HG03571 (cell line): ENCODE data around the gene KLHL29.
"Not testable (repeated sequence)": the region's sequence is repeated elsewhere in the genome, so short reads cannot be mapped to it uniquely, and the experiment has no call there.

ENCODE experiments used
- ATAC-seq: cut with Tn5 transposase; IDR thresholded peaks from one replicate; pipeline ENCODE4 v1.9.1; 2021; ENCODE audit not compliant: unreplicated experiment

Gene KLHL29

DNA sequence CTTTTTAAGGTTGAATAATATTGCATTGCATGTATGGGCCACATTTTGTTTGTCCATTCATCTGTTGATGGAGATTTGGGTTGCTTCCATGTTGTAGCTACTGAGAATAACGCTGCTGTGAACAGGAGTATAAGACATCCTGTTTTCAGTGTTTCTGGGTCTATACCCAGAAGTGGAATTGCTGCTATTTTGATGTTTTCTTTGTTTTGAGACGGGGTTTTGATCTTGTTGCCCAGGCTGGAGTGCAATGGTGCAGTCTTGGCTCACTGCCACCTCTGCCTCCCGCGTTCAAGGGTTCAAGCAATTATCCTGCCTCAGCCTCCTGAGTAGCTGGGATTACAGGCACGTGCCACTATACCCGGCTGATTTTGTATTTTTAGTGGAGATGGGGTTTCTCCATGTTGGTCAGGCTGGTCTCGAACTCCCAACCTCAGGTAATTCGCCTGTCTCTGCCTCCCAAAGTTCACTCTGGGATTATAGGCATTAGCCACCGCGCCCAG, 6.3 kb downstream of the KLHL29 start:
- ATAC-seq, result not testable (repeated sequence)

DNA sequence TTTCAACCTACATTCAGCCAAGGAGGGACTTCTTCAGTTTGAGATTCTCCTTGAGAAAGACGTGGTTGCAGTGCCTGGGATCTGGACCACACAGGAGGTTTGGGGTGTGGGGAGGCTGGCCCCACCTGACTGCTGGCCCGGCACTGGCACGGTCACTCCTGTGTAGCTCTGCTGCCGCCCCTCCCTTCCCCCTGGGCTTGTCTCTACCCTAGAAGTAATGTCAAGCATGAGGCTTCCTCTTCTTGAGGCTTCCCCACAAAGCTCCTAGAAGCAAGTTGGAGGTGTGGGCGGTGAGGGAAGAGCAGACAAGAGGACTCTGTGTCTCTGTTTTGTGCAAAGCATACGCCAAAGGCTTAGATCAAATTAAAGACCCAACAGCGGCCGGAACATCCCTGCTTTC, 8.7 kb downstream of the KLHL29 start:
- ATAC-seq, result no peak

DNA sequence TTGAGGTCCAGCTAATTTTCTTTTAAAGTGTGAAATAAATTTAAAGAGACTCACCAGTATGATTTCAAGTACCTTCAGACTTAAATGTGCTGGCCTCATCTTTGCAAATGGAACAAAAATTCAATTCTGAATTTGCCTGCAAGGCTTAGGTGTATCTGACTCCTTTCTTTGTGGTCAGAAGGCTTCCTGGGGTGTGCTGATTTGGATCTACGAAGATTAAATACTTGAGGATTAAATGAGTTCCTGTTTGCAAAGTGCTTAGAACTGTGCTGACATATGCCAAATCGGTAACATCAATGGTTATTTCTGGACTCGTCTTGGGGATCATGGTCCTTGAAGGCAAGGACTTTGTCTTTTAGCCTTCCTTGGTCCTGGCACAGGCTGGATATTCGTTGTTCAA, 9.7 kb downstream of the KLHL29 start:
- no peak for ATAC-seq

DNA sequence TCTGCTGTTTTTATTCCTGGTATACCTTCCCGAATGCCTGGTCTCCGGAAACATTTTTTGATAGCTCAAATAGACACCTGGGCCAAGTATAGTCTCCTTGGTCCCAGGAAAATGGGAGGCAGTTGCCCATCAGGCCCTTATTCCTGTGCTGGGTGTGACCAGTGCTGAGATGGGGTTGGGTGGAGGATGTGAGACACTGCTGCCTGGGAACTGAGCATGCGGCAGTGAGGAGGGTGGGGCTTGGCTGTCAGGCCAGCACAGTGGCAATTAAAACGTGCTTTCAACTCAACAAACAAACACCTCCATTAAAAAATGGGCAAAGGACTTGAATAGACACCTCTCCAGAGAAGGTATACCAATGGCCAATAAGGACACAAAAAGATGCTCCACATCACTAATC, 12.5 kb downstream of the KLHL29 start:
- no peak for ATAC-seq

DNA sequence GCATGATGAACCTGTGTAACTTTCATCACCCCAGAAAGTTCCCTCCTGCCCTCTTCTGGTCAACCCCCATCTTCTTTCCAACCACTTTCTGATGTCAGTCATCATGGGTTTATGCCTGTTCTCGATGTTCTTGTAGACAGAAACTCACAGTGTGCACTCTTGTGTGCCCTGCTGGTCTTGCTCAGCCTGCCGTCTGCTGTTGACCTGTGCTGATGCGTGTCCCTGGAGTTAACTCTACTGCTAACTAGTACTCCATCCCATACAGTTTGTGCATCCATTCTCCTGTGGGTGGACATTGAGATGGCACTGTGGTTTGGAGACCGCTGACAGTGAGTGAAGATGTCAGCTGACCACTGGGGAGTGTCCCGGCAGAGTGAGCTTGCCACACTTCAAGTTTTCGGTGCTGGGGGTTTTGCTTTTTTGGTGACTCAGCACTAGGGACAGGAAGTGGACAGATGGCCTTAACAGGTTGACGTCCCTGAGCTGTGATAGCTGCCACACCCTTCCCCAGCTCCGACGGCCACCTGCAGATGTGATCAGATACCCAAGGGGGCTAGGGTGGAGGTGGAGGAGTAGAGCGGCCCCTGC, 14.8 kb downstream of the KLHL29 start:
- ATAC-seq, result peak; percentile 65

DNA sequence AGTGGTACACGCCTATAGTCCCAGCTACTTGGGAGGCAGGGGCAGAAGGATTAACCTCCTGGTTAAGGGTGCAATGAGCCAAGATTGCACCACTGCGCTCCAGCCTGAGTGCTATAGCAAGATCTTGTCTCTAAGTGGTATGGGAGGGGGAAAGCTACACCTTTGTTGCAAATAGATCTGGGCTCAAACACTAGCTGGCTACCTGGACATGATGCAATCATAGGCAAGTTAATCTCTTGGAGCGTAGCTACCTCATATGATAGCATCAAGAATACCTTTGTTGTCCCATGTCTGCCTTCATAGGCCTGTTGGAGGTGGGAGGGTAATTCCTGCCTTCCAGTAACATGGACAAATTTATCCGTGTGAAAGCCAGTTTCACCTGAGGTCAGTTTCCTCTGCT, 15.7 kb downstream of the KLHL29 start:
- no peak for ATAC-seq

DNA sequence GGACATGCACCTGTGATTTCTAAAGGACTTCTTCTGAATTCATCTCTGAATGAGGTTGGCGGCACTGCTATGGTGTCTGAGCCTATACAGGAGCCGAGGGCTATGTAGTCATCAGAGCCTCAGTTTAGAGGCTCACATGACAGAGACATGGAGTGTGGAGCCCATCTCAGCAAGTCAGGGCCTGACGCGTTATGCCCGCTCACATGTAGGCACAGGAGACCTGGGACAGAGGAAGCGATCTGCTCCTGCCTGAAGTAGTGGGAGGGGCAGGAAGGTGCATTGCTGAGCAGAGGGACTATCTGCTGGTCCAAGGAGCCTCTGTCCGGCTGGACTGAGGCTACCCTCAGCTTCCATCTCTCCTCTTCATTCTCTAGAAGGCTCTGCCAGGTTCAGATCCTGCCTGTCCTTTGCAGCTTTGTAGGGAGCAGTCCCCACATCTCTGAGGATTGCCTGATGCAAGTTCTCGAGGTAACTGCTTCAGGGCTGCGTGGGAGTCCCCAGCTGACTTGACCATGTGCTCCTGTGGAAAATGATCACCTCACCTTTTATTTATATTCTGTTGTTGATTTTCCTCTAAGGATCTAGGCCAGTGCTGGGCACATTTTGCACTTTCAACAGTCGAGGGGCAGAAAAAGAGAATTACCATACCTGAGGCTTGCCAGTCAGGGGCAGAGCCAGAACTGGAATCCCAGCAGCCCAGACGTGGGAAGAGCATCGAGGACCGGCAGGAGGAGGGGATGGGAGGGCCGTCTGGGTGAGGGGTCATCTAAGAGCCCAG, 16.6 kb downstream of the KLHL29 start:
- no peak for ATAC-seq

DNA sequence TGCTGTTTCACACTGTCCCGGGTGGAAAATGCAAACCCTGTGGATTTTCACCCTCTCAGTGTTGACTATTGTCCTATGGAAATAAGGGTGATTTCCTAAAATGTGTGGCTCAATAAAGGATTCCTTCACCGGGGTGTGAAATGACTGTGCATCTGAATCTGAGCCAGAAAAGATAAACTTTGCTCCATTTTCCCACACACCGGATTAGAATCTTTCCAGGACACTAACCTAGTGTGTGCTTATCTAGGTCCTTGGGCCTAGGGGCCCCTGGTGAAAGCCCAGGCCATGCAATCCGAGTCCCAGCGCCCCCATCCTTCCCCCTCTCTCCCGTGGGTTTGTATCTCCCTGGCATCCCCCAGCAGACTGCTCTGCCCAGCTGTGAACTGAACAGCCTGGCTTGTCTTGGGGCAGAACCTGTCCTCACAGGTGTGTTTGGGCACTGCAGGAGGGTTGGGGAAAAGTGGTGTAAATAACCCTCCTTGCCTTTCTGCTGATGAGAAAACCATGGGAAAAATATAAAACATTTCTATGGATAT, 17.3 kb downstream of the KLHL29 start:
- no peak for ATAC-seq

DNA sequence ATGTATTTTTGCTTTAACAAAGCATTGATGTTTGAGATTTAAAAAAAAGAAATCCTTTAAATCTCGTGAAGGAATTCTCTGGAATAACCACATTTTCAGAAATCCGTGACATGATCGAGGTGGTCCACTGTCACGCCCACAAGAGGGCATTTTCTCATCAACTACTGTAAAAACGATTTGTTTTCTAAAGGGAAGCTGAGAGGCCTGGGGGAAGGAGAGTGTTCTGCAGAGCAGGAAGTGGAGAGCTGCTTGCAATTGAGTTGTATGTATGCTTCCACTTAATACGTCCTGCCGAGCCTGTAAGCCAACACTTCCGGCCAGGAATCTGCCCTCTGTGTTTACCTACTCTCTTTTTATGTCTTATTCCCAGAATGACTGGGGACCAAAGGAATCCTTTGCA, 19.4 kb downstream of the KLHL29 start:
- ATAC-seq, result peak; percentile 47

DNA sequence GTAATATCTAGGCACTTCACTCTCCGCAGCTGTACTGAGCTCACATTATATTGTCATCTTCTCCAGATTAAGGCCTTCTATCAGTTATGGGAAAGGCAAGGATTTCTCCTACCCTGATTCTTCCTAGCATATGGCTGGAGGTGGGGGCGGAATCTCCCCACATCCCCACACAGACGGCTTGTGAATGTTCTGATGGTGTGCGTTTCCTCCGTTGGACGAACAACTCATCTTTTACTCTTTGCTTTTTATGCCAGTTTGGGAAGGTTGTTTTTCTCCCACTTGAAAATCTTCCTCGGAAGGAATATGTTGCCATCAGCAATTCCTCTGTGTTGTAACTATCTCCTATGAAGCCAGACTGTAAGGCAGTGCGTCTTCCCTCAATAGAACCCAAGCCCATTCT, 24.3 kb downstream of the KLHL29 start:
- ATAC-seq, result no peak

DNA sequence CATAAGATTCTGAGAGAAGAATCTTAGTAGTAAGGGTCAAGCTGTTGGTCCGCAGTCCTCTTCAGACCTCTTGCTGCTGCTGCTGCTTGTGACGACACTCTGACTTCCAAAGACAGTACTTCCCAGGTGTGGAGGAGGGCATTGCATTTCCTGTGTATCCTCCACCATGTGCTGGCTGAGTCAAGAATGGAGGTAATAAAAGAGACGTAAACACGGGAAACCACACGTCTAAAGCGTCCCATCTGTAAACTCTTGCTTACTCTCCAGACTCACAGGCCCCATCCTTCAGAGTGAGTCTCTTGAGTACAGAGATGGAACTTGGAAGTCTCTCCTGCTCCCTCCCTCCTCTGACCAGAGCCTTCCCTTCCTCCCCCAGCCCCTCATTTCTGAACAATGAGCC, 25.6 kb downstream of the KLHL29 start:
- ATAC-seq, result no peak

DNA sequence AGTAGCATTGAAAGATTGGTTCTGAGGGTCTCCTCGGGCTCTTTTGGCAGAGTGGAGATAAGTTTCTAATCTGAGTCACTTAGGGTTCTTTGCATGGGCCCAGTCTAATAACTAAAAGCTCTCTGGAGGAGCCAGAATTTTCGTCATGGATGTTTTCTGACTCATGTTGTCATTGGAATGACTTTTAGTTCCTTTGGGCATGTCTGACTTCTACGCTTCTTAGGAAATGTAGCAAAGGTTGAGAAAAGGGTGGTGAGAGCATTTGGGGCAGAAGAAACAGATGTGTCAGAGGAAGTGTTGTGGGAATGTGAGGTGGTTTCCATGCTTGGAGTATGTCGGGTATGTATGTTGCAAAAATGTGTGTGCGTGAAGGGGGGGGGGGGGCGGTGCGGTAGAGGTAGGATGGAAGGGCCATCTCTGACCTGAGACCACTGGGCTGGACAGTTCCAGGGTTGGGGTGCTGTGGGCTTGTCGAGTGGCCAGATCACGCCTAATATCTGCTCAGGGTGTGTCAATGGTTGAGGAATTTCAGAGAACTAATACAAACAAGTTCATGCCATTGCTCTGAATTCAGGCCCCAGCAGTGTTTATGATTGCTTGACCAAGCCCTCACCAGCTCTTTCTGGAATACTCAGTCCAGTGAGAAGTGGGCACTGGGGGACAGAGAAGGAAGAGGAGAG, 26.9 kb downstream of the KLHL29 start:
- no peak for ATAC-seq

DNA sequence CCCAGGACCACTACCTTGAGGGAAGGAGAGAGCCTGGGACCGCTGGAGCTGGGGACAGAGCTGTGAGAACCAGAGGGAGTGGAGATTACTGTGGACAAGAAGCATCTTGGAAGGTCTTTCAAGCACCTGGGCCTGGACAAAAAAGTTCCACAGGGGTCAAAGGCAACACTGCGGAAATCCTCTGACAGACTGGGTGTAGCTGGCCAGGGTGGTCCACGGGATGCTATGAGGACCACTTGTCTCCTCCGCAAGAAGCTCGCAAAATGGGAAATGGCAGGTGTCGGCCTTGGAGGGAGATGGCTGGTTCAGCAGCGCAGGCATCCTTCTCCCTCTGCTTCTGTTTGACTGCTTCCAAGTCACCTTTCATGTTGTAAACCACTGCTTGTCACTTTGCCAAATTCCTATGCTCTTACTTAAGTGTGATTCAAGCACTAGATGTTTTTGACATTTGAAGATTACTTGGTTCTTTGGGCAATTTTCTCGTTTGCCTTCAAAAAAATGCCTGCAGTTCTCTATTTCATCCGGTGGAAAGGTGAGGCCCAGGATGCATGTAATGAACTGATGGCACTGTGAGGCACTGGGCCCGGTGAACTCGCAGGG, 27.7 kb downstream of the KLHL29 start:
- ATAC-seq, result no peak

DNA sequence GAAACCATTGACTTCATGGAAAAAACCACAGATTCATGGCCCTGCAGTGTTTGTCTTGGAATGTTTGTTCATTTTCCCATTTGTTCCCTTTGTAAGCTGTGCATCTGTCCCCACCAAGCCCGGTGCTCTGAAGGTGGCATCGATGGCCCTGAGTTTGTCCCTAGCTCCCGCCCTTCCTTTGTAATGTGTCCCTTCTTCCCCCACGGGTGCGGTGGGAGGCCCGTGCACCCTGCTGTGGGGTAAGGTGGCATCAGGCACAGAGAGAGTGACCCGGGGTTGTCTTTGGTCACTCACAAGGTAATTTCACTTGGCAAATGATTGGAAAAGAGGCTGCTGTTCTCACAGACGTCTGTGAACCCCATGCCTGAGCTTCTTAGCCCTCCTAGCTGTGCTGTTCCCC, 28.7 kb downstream of the KLHL29 start:
- ATAC-seq, result no peak

DNA sequence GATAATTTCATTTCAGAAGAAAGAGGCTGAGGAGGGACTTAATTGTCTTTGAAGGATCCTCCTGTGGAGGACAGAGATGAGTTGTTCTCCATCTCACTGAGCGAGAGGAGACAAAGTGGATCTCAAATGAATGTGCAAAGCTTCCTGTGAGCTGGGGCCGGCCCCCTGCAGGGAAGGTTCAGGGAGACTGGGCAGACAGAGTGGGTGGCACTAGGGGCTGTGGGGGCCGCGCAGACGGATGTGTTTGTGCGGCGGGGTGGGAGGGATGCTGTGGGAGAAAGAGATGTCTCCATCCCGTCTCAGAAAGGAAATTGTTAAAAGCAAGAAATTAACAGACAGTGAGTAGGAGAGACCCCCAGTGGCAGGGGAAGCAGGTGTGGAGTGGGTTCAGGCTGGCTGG, 29.1 kb downstream of the KLHL29 start:
- no peak for ATAC-seq

DNA sequence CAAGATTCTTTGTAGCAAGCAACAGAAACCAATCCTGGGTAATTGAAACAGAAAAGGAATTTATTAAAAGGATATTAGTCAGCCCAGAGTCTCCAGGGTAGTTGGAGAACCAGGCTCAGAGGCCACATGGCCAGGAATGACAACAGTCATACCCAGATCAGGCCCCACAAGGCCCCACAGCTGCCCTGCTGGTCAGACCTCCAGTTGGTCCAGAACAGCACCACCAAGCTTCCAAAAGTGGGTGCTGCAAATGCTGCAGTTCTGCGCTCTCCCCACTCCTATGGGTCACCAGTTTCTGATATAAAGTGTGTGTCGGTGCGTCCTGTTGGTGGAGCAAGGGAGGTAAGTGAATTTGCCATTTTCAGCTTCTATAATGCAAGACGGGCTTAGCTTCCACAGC, 29.9 kb downstream of the KLHL29 start:
- no peak for ATAC-seq

DNA sequence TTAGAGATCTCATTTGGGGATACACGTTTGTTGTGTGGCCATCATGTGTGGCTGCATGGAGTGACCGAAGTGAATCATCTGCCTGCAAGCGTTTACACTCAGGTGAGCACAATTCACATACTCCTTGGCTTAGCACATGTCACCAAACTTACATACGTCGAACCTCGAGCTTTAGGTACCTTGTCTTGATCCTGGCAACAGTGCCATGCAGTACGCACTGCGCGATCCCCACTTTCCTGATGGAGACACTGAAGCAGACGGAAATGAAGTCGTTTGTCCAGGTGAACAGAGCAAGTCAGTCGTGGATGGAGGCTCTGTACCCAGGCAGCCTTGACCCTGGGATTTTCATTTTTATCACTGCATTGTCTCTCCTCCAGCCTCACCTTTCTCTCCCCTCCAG, 32.3 kb downstream of the KLHL29 start:
- ATAC-seq, result no peak

DNA sequence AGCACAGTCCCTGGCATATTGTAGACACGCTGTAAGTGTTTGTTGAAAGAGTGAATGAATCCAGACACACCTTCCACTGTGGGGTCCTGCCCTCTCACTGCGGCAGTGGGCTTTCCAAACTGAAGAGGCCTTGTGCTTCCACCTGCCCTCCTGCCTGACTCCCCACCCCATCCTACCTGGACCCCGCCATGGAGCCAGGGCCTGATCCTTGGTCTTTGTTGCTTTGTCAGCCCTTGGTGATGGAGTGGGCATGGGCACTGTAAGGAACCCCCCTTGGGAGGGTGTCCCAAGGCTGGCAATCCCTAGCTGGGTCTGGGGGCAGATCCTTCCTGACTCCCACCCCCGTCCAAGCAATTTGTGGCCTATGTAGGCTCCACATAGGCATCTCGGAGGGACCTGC, 33.1 kb downstream of the KLHL29 start:
- ATAC-seq, result no peak

DNA sequence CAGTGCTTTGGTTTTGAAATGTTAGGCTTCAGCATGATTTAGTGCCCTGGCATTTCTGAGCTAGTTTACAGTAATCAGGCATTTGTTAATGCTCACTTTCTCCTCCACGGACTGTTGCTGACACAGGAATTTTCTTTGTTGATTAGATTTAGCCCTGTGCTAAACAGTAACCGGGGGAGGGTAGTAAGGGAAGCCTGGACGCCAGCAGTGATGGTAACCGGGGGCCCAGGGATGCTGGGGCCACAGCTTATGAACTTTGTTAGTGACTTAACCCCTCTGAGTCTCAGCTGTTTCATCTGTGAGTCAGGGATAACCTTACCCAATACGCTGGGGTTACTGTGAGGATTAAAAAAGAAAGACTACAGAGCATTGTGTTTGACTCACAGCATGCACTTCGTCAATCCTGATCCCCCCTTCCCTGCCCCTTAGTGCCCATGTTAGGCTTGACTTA, 33.5 kb downstream of the KLHL29 start:
- no peak for ATAC-seq

DNA sequence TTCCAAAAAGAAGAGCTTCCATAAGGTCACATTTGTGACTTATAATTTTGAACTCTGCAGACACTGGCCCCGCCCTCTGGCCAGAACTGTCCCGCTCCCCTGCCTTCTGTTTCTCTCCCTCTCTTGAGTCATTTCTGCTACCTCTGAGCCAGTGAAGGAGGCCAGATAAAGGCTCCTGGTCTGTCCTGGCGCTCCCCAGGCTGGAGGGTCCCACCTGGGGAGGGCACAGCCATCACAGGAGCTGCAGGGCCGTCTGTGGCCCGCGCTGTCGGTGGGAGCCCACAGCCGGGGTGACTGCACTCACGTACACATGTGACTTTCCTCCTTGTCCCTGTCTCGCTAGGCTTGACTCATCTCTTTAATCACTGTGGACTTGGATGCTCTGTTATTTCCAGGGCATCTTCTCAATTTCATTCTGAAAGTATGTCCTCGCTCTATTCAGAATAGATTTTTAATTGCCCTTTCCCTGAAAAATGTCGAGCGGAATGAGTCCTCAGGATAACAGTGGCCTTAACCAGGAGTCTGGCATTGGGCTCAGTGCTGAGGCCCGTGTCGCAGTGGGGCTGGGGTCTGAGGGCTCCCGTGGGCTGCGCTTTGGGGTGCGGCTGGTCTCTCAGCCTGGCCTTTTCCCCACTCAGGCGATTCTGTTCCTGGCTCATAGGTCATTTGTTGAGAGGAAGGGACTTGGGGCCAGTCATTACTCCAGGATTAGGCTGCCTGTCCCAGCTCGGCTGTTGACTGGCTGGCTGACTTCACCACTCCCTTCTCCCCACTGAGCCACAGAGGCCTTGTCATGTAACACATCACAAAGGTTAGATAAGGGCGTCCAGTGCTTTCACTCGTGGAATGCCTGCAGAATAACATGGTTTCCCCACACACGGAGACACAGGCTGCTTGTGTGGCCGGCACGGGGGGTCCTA, 34.5 kb downstream of the KLHL29 start:
- no peak for ATAC-seq
